HepG2 (cell line): ENCODE measurements around the gene VARS1. TPM values are rescaled to one million over a fixed set of nuclear protein-coding genes. Genes with fewer than 3 reads are reported as not detected.

Experiments
- AHR ChIP-seq: IDR thresholded peaks from 2 replicates; pipeline ENCODE4 v1.6.1; 2018; ENCODE audit warnings: missing genetic modification reagents, missing compliant biosample characterization
- ATRX ChIP-seq: sonication (generic); formaldehyde crosslinking; IDR thresholded peaks from 2 replicates; pipeline ENCODE4 v1.4.0; 2020; ENCODE audit warnings: missing genetic modification reagents, borderline replicate concordance
- CAMTA2 ChIP-seq: sonication (generic); formaldehyde crosslinking; IDR thresholded peaks from 2 replicates; pipeline ENCODE4 v1.4.0; 2020; ENCODE audit warnings: mild to moderate bottlenecking, missing genetic modification reagents, borderline replicate concordance
- ERF ChIP-seq: IDR thresholded peaks from 2 replicates; pipeline ENCODE4 v1.6.1; 2018; ENCODE audit warnings: missing biosample characterization, missing genetic modification reagents
- FOSL1 ChIP-seq: sonication (generic); formaldehyde crosslinking; IDR thresholded peaks from 2 replicates; pipeline ENCODE4 v1.9.0; 2021; ENCODE audit warnings: missing genetic modification reagents, borderline replicate concordance
- FOSL2 ChIP-seq: sonication (generic); formaldehyde crosslinking; IDR thresholded peaks from 2 replicates; pipeline ENCODE4 v1.4.0; 2020; ENCODE audit warnings: missing genetic modification reagents
- GZF1 ChIP-seq: sonication (generic); formaldehyde crosslinking; IDR thresholded peaks from 2 replicates; pipeline ENCODE4 v1.5.1; 2020; ENCODE audit warnings: mild to moderate bottlenecking, missing genetic modification reagents
- HCFC1 ChIP-seq: fragments of 150-350 bp; IDR thresholded peaks from 2 replicates; pipeline ENCODE4 v1.6.1; 2014; ENCODE audit warnings: low read depth, low read length
- MTF2 ChIP-seq: sonication (generic); formaldehyde crosslinking; IDR thresholded peaks from 2 replicates; pipeline ENCODE4 v1.5.0; 2020; ENCODE audit warnings: missing genetic modification reagents, borderline replicate concordance
- MZF1 ChIP-seq: sonication (generic); formaldehyde crosslinking; IDR thresholded peaks from 2 replicates; pipeline ENCODE4 v1.8.1; 2023; ENCODE audit warnings: mild to moderate bottlenecking, missing genetic modification reagents, borderline replicate concordance
- SAP130 ChIP-seq: IDR thresholded peaks from 2 replicates; pipeline ENCODE4 v1.6.1; 2016; ENCODE audit warnings: low read depth
- SIX4 ChIP-seq: sonication (generic); formaldehyde crosslinking; IDR thresholded peaks from 2 replicates; pipeline ENCODE4 v1.4.0; 2020; ENCODE audit warnings: missing genetic modification reagents
- ZBTB7B ChIP-seq: sonication (generic); formaldehyde crosslinking; IDR thresholded peaks from 2 replicates; pipeline ENCODE4 v1.4.0; 2020; ENCODE audit warnings: missing genetic modification reagents
- ZMAT3 ChIP-seq: sonication (generic); formaldehyde crosslinking; conservative IDR thresholded peaks from 2 replicates; pipeline ENCODE4 v1.7.0; 2021; ENCODE audit warnings: missing genetic modification reagents
- ZNF296 ChIP-seq: sonication (generic); formaldehyde crosslinking; conservative IDR thresholded peaks from 2 replicates; pipeline ENCODE4 v1.5.0; 2020; ENCODE audit warnings: mild to moderate bottlenecking, missing genetic modification reagents
- ZNF543 ChIP-seq: sonication (generic); formaldehyde crosslinking; IDR thresholded peaks from 2 replicates; pipeline ENCODE4 v1.4.0; 2020; ENCODE audit warnings: mild to moderate bottlenecking, missing genetic modification reagents
- ZNF737 ChIP-seq: sonication (generic); formaldehyde crosslinking; IDR thresholded peaks from 2 replicates; pipeline ENCODE4 v1.5.0; 2020; ENCODE audit warnings: missing genetic modification reagents, mild to moderate bottlenecking, borderline replicate concordance
- ZNF761 ChIP-seq: sonication (generic); formaldehyde crosslinking; conservative IDR thresholded peaks from 2 replicates; pipeline ENCODE4 v1.4.0; 2020; ENCODE audit warnings: mild to moderate bottlenecking, missing genetic modification reagents
- polyA plus RNA-seq, 8 experiments: library from polyadenylated mRNA; depleted of rRNA in 3 of 8; stranded (reverse) in 7 of 8; unstranded in 1 of 8; fragments of >200 nt; fragmentation: Illumina TruSeq in 4 of 8; extraction: Trizol in 4 of 8; gene quantifications; 2 replicates each; pipeline versions ENCODE4 v1.2.1 to v1.2.3, GENCODE V29; 2011 to 2016; ENCODE audit warnings: low read depth in 4 of 8, missing spikeins in 1 of 8, mixed read lengths in 1 of 8; ENCODE audit not compliant: insufficient read depth in 1 of 8
- total RNA-seq, 5 experiments: library from RNA; depleted of rRNA; stranded (reverse); fragments of >200 nt; fragmentation: Illumina TruSeq; extraction: Trizol; gene quantifications; 2 replicates each; pipeline ENCODE4 v1.2.3, GENCODE V29; 2016; ENCODE audit warnings: low read depth in 1 of 5
- TF ChIP-seq, protein P1 (sequence below): sonication (generic); formaldehyde crosslinking; IDR thresholded peaks from 2 replicates; pipeline ENCODE4 v1.4.0; 2020; ENCODE audit warnings: mild to moderate bottlenecking, missing genetic modification reagents
- TF ChIP-seq, protein P2 (sequence below): sonication (generic); formaldehyde crosslinking; IDR thresholded peaks from 2 replicates; pipeline ENCODE4 v1.5.0; 2020; ENCODE audit warnings: mild to moderate bottlenecking, missing genetic modification reagents, borderline replicate concordance
- TF ChIP-seq, protein P3 (sequence below): conservative IDR thresholded peaks from 2 replicates; pipeline ENCODE4 v1.6.1; 2018; ENCODE audit warnings: missing genetic modification reagents
- TF ChIP-seq, protein P4 (sequence below): IDR thresholded peaks from 2 replicates; pipeline ENCODE4 v1.6.1; 2016; ENCODE audit warnings: mild to moderate bottlenecking, missing biosample characterization, missing genetic modification reagents
- TF ChIP-seq, protein P5 (sequence below): fragments of 450-650 bp; IDR thresholded peaks from 2 replicates; pipeline ENCODE4 v1.6.1; 2016

VARS1 gene
- total and polyA plus RNA-seq, 2 of the 13 experiments (the other 11 are each of a cell fraction or from before 2014, with no cell fraction given), result 14.7 to 56.1 TPM

DNA sequence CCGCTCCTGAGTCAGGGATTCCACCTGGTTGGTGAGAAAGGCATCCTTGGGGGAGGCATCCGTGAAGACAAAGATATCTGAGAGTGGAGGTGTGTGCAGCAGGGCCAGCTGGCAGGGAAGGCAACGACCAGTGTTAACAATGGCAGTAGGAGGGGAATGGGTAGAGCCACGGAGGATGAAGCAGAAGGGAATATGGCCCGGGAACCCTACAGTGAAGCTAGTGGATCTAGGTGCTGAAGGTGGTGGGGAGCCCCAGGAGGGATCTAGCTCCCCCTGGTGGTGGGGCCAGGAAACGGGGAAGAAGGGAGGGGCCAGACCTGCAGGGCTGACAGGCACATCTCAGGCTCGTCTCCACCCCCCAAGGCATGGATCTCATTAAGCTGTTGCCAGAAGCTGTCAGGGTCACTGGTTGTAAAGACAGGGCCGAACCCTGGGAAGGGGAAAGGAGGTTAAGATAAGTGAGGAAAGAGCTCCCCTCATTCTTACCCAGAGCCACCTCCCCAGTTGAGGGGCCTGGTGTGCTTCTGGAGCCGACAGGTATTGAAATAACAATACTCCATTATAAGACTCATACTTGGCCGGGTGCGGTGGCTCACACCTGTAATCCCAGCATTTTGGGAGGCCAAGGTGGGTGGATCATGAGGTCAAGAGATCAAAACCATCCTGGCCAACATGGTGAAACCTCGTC, 25.7 kb downstream of the VARS1 start (continued):
- TF ChIP-seq, protein P1, sequence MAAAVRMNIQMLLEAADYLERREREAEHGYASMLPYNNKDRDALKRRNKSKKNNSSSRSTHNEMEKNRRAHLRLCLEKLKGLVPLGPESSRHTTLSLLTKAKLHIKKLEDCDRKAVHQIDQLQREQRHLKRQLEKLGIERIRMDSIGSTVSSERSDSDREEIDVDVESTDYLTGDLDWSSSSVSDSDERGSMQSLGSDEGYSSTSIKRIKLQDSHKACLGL (CRISPR knock-in tag), result 0 out of 2 replicates have a peak, but pooled peaks have one; percentile 56
- TF ChIP-seq MZF1 (CRISPR knock-in tag) (no peak), ERF (peak; percentile 88), AHR (0 out of 2 replicates have a peak, but pooled peaks have one; percentile 48), FOSL1 (CRISPR knock-in tag) (no peak), SAP130 (CRISPR knock-in tag) (peak; percentile 76), GZF1 (CRISPR knock-in tag) (no peak), ATRX (CRISPR knock-in tag) (no peak), SIX4 (CRISPR knock-in tag) (no peak), ZNF543 (CRISPR knock-in tag) (no peak), ZNF737 (CRISPR knock-in tag) (no peak), ZNF296 (CRISPR knock-in tag) (no peak), HCFC1 (0 out of 2 replicates have a peak, but pooled peaks have one; percentile 12), ZBTB7B (CRISPR knock-in tag) (no peak), ZMAT3 (CRISPR knock-in tag) (no peak), ZNF761 (CRISPR knock-in tag) (no peak), CAMTA2 (CRISPR knock-in tag) (no peak), FOSL2 (CRISPR knock-in tag) (peak; percentile 65), MTF2 (CRISPR knock-in tag) (no peak)
- TF ChIP-seq, protein P2, sequence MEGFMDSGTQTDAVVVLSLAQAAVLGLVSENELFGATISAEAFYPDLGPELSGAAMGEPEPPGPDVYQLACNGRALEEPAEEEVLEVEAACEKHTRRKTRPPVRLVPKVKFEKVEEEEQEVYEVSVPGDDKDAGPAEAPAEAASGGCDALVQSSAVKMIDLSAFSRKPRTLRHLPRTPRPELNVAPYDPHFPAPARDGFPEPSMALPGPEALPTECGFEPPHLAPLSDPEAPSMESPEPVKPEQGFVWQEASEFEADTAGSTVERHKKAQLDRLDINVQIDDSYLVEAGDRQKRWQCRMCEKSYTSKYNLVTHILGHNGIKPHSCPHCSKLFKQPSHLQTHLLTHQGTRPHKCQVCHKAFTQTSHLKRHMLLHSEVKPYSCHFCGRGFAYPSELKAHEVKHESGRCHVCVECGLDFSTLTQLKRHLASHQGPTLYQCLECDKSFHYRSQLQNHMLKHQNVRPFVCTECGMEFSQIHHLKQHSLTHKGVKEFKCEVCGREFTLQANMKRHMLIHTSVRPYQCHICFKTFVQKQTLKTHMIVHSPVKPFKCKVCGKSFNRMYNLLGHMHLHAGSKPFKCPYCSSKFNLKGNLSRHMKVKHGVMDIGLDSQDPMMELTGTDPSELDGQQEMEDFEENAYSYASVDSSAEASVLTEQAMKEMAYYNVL (CRISPR knock-in tag), result peak; percentile 49; the same call in 1 of the 2 replicates
- TF ChIP-seq, protein P3, sequence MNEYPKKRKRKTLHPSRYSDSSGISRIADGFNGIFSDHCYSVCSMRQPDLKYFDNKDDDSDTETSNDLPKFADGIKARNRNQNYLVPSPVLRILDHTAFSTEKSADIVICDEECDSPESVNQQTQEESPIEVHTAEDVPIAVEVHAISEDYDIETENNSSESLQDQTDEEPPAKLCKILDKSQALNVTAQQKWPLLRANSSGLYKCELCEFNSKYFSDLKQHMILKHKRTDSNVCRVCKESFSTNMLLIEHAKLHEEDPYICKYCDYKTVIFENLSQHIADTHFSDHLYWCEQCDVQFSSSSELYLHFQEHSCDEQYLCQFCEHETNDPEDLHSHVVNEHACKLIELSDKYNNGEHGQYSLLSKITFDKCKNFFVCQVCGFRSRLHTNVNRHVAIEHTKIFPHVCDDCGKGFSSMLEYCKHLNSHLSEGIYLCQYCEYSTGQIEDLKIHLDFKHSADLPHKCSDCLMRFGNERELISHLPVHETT (CRISPR knock-in tag), result no peak; the same call in 1 of the 2 replicates
- TF ChIP-seq, protein P4, sequence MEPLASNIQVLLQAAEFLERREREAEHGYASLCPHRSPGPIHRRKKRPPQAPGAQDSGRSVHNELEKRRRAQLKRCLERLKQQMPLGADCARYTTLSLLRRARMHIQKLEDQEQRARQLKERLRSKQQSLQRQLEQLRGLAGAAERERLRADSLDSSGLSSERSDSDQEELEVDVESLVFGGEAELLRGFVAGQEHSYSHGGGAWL (CRISPR knock-in tag), result no peak; the same call in 1 of the 2 replicates
- TF ChIP-seq, protein P5, sequence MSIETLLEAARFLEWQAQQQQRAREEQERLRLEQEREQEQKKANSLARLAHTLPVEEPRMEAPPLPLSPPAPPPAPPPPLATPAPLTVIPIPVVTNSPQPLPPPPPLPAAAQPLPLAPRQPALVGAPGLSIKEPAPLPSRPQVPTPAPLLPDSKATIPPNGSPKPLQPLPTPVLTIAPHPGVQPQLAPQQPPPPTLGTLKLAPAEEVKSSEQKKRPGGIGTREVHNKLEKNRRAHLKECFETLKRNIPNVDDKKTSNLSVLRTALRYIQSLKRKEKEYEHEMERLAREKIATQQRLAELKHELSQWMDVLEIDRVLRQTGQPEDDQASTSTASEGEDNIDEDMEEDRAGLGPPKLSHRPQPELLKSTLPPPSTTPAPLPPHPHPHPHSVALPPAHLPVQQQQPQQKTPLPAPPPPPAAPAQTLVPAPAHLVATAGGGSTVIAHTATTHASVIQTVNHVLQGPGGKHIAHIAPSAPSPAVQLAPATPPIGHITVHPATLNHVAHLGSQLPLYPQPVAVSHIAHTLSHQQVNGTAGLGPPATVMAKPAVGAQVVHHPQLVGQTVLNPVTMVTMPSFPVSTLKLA, result no peak
